Gastroesophageal sphincter (tissue), 3 donors: ENCODE data around the gene METRNL.

ENCODE experiments used
- CTCF ChIP-seq, 4 experiments: fragments of 200-600 bp in 2 of 4; fragments of 450-650 bp in 2 of 4; sonication (generic) in 1 of 4; IDR thresholded peaks; one replicate each; pipeline ENCODE4 v1.5.1; 2017 to 2019; ENCODE audit warnings: antibody characterized with exemption in 4 of 4, mild to moderate bottlenecking in 2 of 4, moderate library complexity in 2 of 4
- EP300 ChIP-seq: sonication (generic); formaldehyde crosslinking; IDR thresholded peaks from one replicate; pipeline ENCODE4 v1.6.1; 2017; ENCODE audit warnings: antibody characterized with exemption, mild to moderate bottlenecking
- POLR2A ChIP-seq, 2 donors: fragments of 450-650 bp; IDR thresholded peaks; one replicate each; pipeline ENCODE4 v1.6.1; 2017; ENCODE audit warnings: antibody characterized with exemption in 2 of 2, mild to moderate bottlenecking in 2 of 2, moderate library complexity in 1 of 2
- POLR2AphosphoS5 ChIP-seq: sonication (generic); formaldehyde crosslinking; IDR thresholded peaks from one replicate; pipeline ENCODE4 v1.6.1; 2017; ENCODE audit warnings: antibody characterized with exemption

GRCh38 chr17:83041305-83041704 is 38.1 kb upstream of the METRNL start:
- TF ChIP-seq POLR2A (IDR thresholded peaks at IDR 0.05) (no peak), CTCF (IDR thresholded peaks at IDR 0.05) (no peak), POLR2AphosphoS5 (no peak), EP300 (no peak)
